HFFc6 (cell line): ENCODE data around the gene RIOK1. TPM values are rescaled to one million over a fixed set of nuclear protein-coding genes. Genes with fewer than 3 reads are reported as not detected.
"Not testable (repeated sequence)": the region's sequence is repeated elsewhere in the genome, so short reads cannot be mapped to it uniquely, and the experiment has no call there.

Experiments used
- DNase-seq: peaks from one replicate; pipeline ENCODE4 v3.0.0-alpha.2; 2018
- H3K27ac Mint-ChIP-seq: 2 replicates; pipeline ENCODE4 v1.8.0; 2020; ENCODE audit warnings: mild to moderate bottlenecking, mixed read lengths
- H3K27me3 Mint-ChIP-seq: 2 replicates; pipeline ENCODE4 v1.8.0; 2021; ENCODE audit warnings: mild to moderate bottlenecking, moderate library complexity, mixed read lengths; ENCODE audit not compliant: insufficient read depth
- H3K36me3 Mint-ChIP-seq: 2 replicates; pipeline ENCODE4 v1.8.0; 2021; ENCODE audit warnings: low read depth, mixed read lengths
- H3K4me1 Mint-ChIP-seq: 2 replicates; pipeline ENCODE4 v1.8.0; 2020; ENCODE audit warnings: low read depth, mixed read lengths
- H3K4me3 Mint-ChIP-seq: 2 replicates; pipeline ENCODE4 v1.8.0; 2020; ENCODE audit warnings: mild to moderate bottlenecking, moderate library complexity, mixed read lengths
- H3K9me3 Mint-ChIP-seq: 2 replicates; pipeline ENCODE4 v1.8.0; 2020; ENCODE audit warnings: mild to moderate bottlenecking, mixed read lengths
- long read RNA-seq: library from polyadenylated mRNA; unstranded; transcript quantifications from one replicate; pipeline ENCODE4 v2.0.0, GENCODE V29; 2019
- total RNA-seq, 6 experiments: library from RNA; stranded (reverse); fragmentation: NEBNext Ultra II Directional; extraction: Animal tissue kit (Norgen Biotek cat#: 25700); gene quantifications; 2 replicates in 1 of 6; 3 replicates in 5 of 6; pipeline ENCODE4 v1.2.3, GENCODE V29; 2021
- TF ChIP-seq, protein P1 (sequence below): fragments of 200-600 bp; sonication (generic); IDR thresholded peaks from 2 replicates; pipeline ENCODE4 v1.5.0; 2021; ENCODE audit warnings: antibody characterized with exemption, mild to moderate bottlenecking

RIOK1 gene
- 10 to 100 TPM; 16.6 to 19.5 (median 17.8) TPM for total RNA-seq
- long read RNA-seq, transcript RIOK1-202 (17 exons, 2,810 nt), result major isoform, 23 of 46 reads
- long read RNA-seq, partial matches to known transcripts, result 19 of 46 reads
- long read RNA-seq, other reads (novel, unspliced or antisense), result 4 of 46 reads

- Mint-ChIP-seq H3K27me3 (no peaks in the 10 kb centered on the region; the same call in 1 of the 2 replicates), H3K36me3 (peaks cover 9% of the 10 kb centered on the region; the same call in 1 of the 2 replicates), H3K4me1 (peaks cover 45% of the 10 kb centered on the region), H3K9me3 (no peaks in the 10 kb centered on the region), H3K4me3 (peak within 1 kb of the TSS; percentile 93), H3K27ac (peak within 1 kb of the TSS; percentile 94)
- TF ChIP-seq, protein P1, sequence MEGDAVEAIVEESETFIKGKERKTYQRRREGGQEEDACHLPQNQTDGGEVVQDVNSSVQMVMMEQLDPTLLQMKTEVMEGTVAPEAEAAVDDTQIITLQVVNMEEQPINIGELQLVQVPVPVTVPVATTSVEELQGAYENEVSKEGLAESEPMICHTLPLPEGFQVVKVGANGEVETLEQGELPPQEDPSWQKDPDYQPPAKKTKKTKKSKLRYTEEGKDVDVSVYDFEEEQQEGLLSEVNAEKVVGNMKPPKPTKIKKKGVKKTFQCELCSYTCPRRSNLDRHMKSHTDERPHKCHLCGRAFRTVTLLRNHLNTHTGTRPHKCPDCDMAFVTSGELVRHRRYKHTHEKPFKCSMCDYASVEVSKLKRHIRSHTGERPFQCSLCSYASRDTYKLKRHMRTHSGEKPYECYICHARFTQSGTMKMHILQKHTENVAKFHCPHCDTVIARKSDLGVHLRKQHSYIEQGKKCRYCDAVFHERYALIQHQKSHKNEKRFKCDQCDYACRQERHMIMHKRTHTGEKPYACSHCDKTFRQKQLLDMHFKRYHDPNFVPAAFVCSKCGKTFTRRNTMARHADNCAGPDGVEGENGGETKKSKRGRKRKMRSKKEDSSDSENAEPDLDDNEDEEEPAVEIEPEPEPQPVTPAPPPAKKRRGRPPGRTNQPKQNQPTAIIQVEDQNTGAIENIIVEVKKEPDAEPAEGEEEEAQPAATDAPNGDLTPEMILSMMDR, result peak; percentile 59
- DNase-seq, result peak; percentile 96
These were observed at the start of gene RIOK1, which contains the start of gene CAGE1 for GRCh38 chr6:7389451-7390225. RIOK1 (plus strand) TSS chr6:7389808; CDS start chr6:7390003, 195 bp downstream. CAGE1 (minus strand) TSS chr6:7389742; CDS start chr6:7387173, 2,569 bp downstream.

DNA sequence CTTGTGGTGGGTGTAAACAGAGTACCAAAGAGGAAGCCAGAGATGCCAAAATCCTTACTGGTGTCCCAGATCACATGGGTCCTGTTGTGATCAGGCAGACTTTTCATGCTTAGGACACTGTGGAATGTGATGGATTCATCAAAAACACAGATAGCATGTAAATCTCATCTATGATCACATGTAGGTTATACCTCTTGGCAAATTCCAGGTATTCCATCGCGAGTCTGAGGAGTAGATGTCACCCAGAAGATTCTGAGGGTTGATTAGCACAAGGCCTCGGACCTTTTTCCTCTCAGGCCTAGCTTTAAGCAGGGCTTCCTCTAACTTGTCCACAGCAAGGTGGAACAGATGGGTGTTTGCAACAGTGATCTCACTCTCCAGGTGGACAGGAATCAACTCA lies 48.3 kb upstream of the RIOK1 start:
- no peaks in the 10 kb centered on the region for H3K9me3 Mint-ChIP-seq
- no peak overlapping the region for H3K27ac Mint-ChIP-seq
- DNase-seq, result no peak
- peaks cover 18% of the 10 kb centered on the region for H3K27me3 Mint-ChIP-seq
- H3K4me1 Mint-ChIP-seq, result peaks cover 6% of the 10 kb centered on the region
- TF ChIP-seq, protein P1, result no peak
- no peak overlapping the region for H3K4me3 Mint-ChIP-seq
- no peaks in the 10 kb centered on the region for H3K36me3 Mint-ChIP-seq

GRCh38 chr6:7341989-7342742 lies 47.4 kb upstream of the RIOK1 start:
- Mint-ChIP-seq H3K27ac (no peak overlapping the region), H3K4me1 (peaks cover 6% of the 10 kb centered on the region)

DNA sequence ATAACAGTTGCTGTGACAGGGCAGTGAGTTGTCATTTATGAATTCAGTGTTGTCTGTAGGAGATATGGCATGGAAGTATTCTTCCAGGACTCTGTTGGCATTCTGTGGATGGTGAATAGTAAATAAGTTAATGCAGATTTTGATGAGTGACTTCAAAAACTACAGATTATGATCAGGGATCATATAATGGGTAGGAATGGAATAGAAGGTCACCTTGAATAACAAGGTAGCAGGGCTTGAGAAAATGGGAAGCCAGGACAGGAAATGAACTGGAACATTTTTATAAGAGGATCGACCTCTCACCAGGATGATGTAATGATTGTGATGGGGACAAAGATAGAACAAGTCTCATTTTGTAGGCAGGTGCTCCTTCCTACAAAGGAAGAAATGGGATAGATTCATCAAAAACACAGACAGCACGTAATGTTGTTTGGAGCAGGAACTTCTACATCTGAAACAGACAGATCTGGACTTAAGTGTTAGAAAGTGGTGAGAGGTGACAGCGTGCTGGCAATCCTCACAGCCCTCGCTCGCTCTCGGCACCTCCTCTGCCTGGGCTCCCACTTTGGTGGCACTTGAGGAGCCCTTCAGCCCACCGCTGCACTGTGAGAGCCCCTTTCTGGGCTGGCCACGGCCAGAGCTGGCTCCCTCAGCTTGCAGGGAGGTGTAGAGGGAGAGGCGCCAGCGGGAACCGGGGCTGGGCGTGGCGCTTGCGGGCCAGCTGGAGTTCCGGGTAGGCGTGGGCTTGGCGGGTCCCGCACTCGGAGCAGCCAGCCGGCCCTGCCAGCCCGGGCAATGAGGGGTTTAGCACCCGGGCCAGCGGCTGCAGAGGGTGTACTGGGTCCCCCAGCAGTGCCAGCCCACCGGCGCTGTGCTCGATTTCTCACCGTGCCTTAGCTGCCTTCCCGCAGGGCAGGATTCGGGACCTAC lies 45.8 kb upstream of the RIOK1 start:
- Mint-ChIP-seq H3K27ac (no peak overlapping the region), H3K4me3 (no peak overlapping the region), H3K4me1 (peaks cover 6% of the 10 kb centered on the region), H3K36me3 (no peaks in the 10 kb centered on the region), H3K27me3 (peaks cover 18% of the 10 kb centered on the region), H3K9me3 (no peaks in the 10 kb centered on the region)
- TF ChIP-seq, protein P1, result no peak
- DNase-seq, result no peak

More at GRCh38 chr6:7341989-7342742, 47.4 kb upstream of the RIOK1 start:
- no peak overlapping the region for H3K4me3 Mint-ChIP-seq
- H3K27me3 Mint-ChIP-seq, result peaks cover 18% of the 10 kb centered on the region
- H3K9me3 Mint-ChIP-seq, result no peaks in the 10 kb centered on the region
- no peak for DNase-seq
- TF ChIP-seq, protein P1, result no peak
- no peaks in the 10 kb centered on the region for H3K36me3 Mint-ChIP-seq

DNA sequence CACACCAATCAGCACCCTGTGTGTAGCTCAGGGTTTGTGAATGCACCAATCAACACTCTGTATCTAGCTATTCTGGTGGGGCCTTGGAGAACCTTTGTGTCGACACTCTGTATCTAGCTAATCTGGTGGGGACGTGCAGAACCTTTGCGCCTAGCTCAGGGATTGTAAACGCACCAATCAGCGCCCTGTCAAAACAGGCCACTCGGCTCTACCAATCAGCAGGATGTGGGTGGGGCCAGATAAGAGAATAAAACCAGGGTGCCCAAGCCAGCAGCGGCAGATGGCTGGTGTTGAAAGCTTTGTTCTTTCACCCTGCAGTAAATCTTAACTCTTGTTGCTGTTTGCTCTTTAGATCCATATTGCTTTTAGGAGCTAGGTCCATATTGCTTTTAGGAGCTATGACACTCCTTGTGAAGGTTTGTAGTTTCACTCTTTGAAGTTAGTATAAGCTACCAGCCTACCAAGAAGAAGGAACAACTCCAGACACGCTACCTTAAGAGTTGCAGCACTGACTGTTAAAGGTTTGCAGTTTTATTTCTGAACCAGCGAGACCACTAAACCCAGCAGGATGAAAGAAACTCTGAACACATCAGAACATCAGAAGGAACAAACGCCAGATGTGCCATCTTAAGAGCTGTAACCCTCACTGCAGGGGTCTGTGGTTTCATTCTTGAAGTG lies 44.7 kb upstream of the RIOK1 start:
- H3K27me3 Mint-ChIP-seq, result peaks cover 14% of the 10 kb centered on the region
- not testable (repeated sequence) for H3K4me3 Mint-ChIP-seq, H3K36me3 Mint-ChIP-seq, H3K27ac Mint-ChIP-seq, DNase-seq, H3K9me3 Mint-ChIP-seq, H3K4me1 Mint-ChIP-seq

DNA sequence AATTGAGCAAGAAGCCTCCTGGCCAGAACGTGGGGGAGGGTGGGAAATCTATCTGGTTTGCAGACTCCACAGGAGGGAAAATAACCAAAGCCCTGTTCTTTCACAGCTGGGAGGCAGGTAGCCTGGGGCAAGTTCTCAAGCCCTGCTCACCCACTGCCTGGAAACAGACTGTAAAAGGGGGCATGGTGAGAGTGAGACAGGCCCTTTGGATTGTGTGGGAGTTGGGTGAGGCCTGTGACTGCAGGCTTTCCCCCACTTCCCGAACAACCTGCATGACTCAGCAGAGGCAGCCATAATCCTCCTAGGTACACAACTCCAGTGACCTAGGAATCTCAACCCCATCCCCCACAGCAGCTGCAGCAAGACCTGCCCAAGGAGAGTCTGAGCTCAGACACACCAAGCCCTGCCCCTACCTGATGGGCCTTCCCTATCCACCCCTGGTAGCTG lies 42.0 kb upstream of the RIOK1 start:
- H3K4me3 Mint-ChIP-seq, H3K4me1 Mint-ChIP-seq, DNase-seq, H3K36me3 Mint-ChIP-seq, H3K9me3 Mint-ChIP-seq, H3K27ac Mint-ChIP-seq: not testable (repeated sequence)
- H3K27me3 Mint-ChIP-seq, result peaks cover 14% of the 10 kb centered on the region

DNA sequence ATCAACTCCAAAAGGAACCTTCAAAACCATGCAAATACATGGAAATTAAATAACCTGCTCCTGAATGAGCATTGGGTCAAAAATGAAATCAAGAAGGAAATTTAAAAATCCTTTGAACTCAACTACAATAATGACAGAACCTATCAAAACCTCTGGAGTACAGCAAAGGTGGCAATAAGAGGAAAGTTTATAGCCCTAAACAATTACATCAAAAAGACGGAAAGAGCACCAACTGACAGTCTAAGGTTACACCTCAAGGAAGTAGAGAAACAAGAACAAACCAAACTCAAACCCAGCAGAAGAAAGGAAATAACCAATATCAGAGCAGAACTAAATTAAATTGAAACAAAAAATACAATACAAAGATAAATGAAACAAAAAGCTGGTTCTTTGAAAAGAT lies 39.0 kb upstream of the RIOK1 start:
- not testable (repeated sequence) for H3K4me3 Mint-ChIP-seq, H3K27ac Mint-ChIP-seq, H3K4me1 Mint-ChIP-seq, H3K9me3 Mint-ChIP-seq, H3K27me3 Mint-ChIP-seq, H3K36me3 Mint-ChIP-seq, DNase-seq

DNA sequence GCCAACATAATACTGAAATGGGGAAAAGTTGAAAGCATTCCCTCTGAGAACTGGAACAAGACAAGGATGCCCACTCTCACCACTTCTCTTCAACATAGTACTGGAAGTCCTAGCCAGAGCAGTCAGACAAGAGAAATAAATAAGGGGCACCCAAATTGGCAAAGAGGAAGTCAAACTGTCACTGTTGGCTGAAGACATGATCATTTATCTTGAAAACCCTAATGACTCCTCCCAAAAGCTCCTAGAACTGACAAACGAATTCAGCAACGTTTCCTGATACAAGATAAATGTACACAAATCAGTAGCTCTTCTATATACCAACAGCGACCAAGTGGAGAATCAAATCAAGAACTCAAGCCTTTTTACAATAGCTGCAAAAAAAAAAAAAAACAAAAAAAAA lies 37.7 kb upstream of the RIOK1 start:
- not testable (repeated sequence) for H3K4me1 Mint-ChIP-seq, H3K9me3 Mint-ChIP-seq, H3K4me3 Mint-ChIP-seq, H3K36me3 Mint-ChIP-seq, H3K27ac Mint-ChIP-seq, DNase-seq
- H3K27me3 Mint-ChIP-seq, result peaks cover 12% of the 10 kb centered on the region
